Panc1 (cell line): ENCODE results near the gene KLHL41. TPM values are rescaled to one million over a fixed set of nuclear protein-coding genes. Genes with fewer than 3 reads are reported as not detected.

Experiments
- ATAC-seq: fragments of 200-7000 bp; cut with Tn5 transposase; 2 replicates; pipeline ENCODE4 v1.9.1; 2020; ENCODE audit warnings: mild to moderate bottlenecking, moderate library complexity
- BruUV-seq: library from RNA; stranded (reverse); fragments of 400-500 nt; replicated peaks from 2 replicates; lab custom pipeline; 2021; lab: Mats Ljungman, UMichigan
- CTCF ChIA-PET: fragments of 300-600 bp; sonication (Branson Sonifier 250); formaldehyde crosslinking; loops from one replicate; lab custom pipeline; 2022; ENCODE audit warnings: antibody characterized with exemption; lab: Charles Lee
- POLR2A ChIA-PET: fragments of 300-600 bp; sonication (Branson Sonifier 250); formaldehyde crosslinking; loops from one replicate; lab custom pipeline; 2022; ENCODE audit warnings: antibody characterized with exemption; lab: Charles Lee
- DNase-seq: peaks from one replicate; pipeline ENCODE4 v3.0.0-alpha.2; 2010; ENCODE audit warnings: low read depth, low spot score
- H3K27ac ChIP-seq: 2 replicates; pipeline ENCODE4 v1.5.1; 2011; ENCODE audit warnings: mild to moderate bottlenecking, low read length, inconsistent platforms
- H3K27me3 ChIP-seq: fragments of 200-500 bp; sonication (Bioruptor generic); 2 replicates; pipeline ENCODE4 v1.6.0; 2014; ENCODE audit warnings: low read length, inconsistent platforms; ENCODE audit not compliant: control insufficient read depth, insufficient read depth
- H3K36me3 ChIP-seq: fragments of 200-500 bp; sonication (Bioruptor generic); 2 replicates; pipeline ENCODE4 v1.5.1; 2014; ENCODE audit warnings: inconsistent platforms, mild to moderate bottlenecking, low read length, moderate library complexity; ENCODE audit not compliant: control insufficient read depth, insufficient read depth
- H3K4me1 ChIP-seq: 2 replicates; pipeline ENCODE4 v1.5.1; 2011; ENCODE audit warnings: inconsistent platforms, mild to moderate bottlenecking, low read length, moderate library complexity; ENCODE audit not compliant: control insufficient read depth, insufficient read depth
- H3K4me3 ChIP-seq, 2 experiments: 2 replicates each; pipeline ENCODE4 v1.5.1; 2011 to 2012; ENCODE audit warnings: low read depth in 2 of 2, low read length in 2 of 2, mild to moderate bottlenecking in 2 of 2, inconsistent platforms in 1 of 2, moderate library complexity in 1 of 2
- H3K9me3 ChIP-seq: fragments of 200-500 bp; sonication (Bioruptor generic); 2 replicates; pipeline ENCODE4 v1.5.1; 2014; ENCODE audit warnings: low read depth, mild to moderate bottlenecking, inconsistent platforms, low read length, moderate library complexity; ENCODE audit not compliant: control insufficient read depth, insufficient read depth
- CTCF ChIP-seq: fragments of 450-650 bp; IDR thresholded peaks from 2 replicates; pipeline ENCODE4 v1.5.1; 2017; ENCODE audit warnings: mild to moderate bottlenecking
- POLR2AphosphoS5 ChIP-seq: IDR thresholded peaks from 2 replicates; pipeline ENCODE4 v1.6.1; 2012; ENCODE audit warnings: mild to moderate bottlenecking, low read depth, low read length, moderate library complexity
- SIN3A ChIP-seq: IDR thresholded peaks from 2 replicates; pipeline ENCODE4 v1.6.1; 2012; ENCODE audit warnings: low read depth, mild to moderate bottlenecking, low read length, moderate library complexity, borderline replicate concordance; ENCODE audit not compliant: insufficient read depth
- TCF7L2 ChIP-seq: IDR thresholded peaks from 2 replicates; pipeline ENCODE4 v1.6.1; 2011; ENCODE audit warnings: mild to moderate bottlenecking, low read depth, low read length, inconsistent platforms
- in situ Hi-C: cut with HindIII; loops from 2 replicates; pipeline ENCODE4 v1.10.0; 2016; ENCODE audit warnings: low sequenced_read_pairs, low pct_unique_long_range_greater_than_20kb
- intact Hi-C: fragments of 100-400 bp; cut with micrococcal nuclease; formaldehyde crosslinking; loops from one replicate; pipeline ENCODE4 v1.10.0; 2022; ENCODE audit not compliant: unreplicated experiment
- total RNA-seq: library from RNA; stranded (reverse); gene quantifications from one replicate; pipeline ENCODE4 v1.2.1, GENCODE V29; 2021; ENCODE audit not compliant: unreplicated experiment
- TF ChIP-seq, protein P1 (sequence below), 2 experiments: IDR thresholded peaks; 2 replicates each; pipeline ENCODE4 v1.6.1; 2011 to 2012; ENCODE audit warnings: low read depth in 2 of 2, control low read depth in 1 of 2, low read length in 1 of 2, mild to moderate bottlenecking in 1 of 2, moderate library complexity in 1 of 2; ENCODE audit not compliant: insufficient read depth in 1 of 2

KLHL41 gene
- total RNA-seq, 1 experiment from 2014 or later = 0.72 TPM

DNA sequence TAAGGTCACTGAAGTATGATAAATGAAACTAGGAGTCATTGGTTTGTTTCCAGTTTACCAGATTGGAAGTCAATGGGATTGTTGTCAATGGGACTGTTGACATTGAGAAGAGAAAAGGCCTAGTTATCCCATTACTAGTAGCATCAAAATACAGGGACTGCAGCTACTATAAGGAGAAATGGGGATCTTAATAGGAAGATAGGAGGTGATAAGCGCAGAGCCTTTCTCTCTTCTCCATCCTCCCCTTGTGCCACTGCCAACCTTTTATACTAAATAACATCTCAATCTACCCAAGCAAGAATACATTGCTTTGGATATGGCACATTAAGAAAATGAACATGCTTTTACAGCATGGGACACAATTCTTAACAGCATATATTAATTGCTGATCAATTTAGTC is 40.7 kb upstream of the KLHL41 start:
- no TSS peak for BruUV-seq
- ATAC-seq (no peak), DNase-seq (no peak)
- CTCF ChIA-PET = no interaction called here
- in situ Hi-C loops = no loop called here
- TF ChIP-seq POLR2AphosphoS5 (no peak), SIN3A (no peak), TCF7L2 (no peak), CTCF (no peak)
- TF ChIP-seq, protein P1, sequence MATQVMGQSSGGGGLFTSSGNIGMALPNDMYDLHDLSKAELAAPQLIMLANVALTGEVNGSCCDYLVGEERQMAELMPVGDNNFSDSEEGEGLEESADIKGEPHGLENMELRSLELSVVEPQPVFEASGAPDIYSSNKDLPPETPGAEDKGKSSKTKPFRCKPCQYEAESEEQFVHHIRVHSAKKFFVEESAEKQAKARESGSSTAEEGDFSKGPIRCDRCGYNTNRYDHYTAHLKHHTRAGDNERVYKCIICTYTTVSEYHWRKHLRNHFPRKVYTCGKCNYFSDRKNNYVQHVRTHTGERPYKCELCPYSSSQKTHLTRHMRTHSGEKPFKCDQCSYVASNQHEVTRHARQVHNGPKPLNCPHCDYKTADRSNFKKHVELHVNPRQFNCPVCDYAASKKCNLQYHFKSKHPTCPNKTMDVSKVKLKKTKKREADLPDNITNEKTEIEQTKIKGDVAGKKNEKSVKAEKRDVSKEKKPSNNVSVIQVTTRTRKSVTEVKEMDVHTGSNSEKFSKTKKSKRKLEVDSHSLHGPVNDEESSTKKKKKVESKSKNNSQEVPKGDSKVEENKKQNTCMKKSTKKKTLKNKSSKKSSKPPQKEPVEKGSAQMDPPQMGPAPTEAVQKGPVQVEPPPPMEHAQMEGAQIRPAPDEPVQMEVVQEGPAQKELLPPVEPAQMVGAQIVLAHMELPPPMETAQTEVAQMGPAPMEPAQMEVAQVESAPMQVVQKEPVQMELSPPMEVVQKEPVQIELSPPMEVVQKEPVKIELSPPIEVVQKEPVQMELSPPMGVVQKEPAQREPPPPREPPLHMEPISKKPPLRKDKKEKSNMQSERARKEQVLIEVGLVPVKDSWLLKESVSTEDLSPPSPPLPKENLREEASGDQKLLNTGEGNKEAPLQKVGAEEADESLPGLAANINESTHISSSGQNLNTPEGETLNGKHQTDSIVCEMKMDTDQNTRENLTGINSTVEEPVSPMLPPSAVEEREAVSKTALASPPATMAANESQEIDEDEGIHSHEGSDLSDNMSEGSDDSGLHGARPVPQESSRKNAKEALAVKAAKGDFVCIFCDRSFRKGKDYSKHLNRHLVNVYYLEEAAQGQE (IDR thresholded peaks at IDR 0.05; ENCODE audit: insufficient read depth in 1 of 2, low read depth in 2 of 2, low read length in 1 of 2) = no peak
- Histone ChIP-seq H3K9me3 (no peaks in the 10 kb centered on the region), H3K27ac (no peak overlapping the region), H3K4me3 (no peak overlapping the region), H3K27me3 (no peaks in the 10 kb centered on the region), H3K4me1 (no peaks in the 10 kb centered on the region), H3K36me3 (no peaks in the 10 kb centered on the region)
- intact Hi-C loops = no loop called here
- POLR2A ChIA-PET = no interaction called here

- no peak overlapping the region for H3K4me3 ChIP-seq
- no peaks in the 10 kb centered on the region for H3K36me3 ChIP-seq
- BruUV-seq = no TSS peak
- ATAC-seq (no peak), DNase-seq (no peak)
- no peaks in the 10 kb centered on the region for H3K27me3 ChIP-seq
- H3K9me3 ChIP-seq = no peaks in the 10 kb centered on the region
- H3K27ac ChIP-seq = no peak overlapping the region
- H3K4me1 ChIP-seq = no peaks in the 10 kb centered on the region
- in situ Hi-C loops (no loop called here), intact Hi-C loops (no loop called here)
- ChIA-PET POLR2A (no interaction called here), CTCF (interaction anchor here (0.5 kb wide), 1 partner anchor 73 kb away, joined by 4 read pairs; no protein-coding TSS in a partner anchor)
- TF ChIP-seq SIN3A = no peak
- TF ChIP-seq, protein P1 (IDR thresholded peaks at IDR 0.05; ENCODE audit: insufficient read depth in 1 of 2, low read depth in 2 of 2, low read length in 1 of 2) = no peak
- no peak for TF ChIP-seq POLR2AphosphoS5
- no peak for TF ChIP-seq CTCF
- no peak for TF ChIP-seq TCF7L2
Measured at GRCh38 chr2:169469952-169470572, 39.4 kb upstream of the KLHL41 start.
